Esophagus muscularis mucosa (tissue), 4 donors: Measurements from ENCODE around the gene PSAT1. TPM values are rescaled to one million over a fixed set of nuclear protein-coding genes. Genes with fewer than 3 reads are reported as not detected.

Experiments used
- DNase-seq: peaks from one replicate; pipeline ENCODE4 v3.0.0-alpha.2; 2017; ENCODE audit errors: extremely low spot score
- H3K27ac ChIP-seq, 4 donors: fragments of 200-600 bp; sonication (generic); replicated peaks in 1 of 4; 1 replicate in 3 of 4; 2 replicates in 1 of 4; pipeline ENCODE4 v1.5.1; 2016 to 2019; ENCODE audit warnings: mild to moderate bottlenecking in 1 of 4
- H3K27me3 ChIP-seq, 4 donors: fragments of 200-600 bp; sonication (generic); one replicate each; pipeline versions ENCODE4 v1.5.1 to v1.6.0; 2016 to 2019
- H3K36me3 ChIP-seq, 4 donors: fragments of 200-600 bp; sonication (generic); one replicate each; pipeline ENCODE4 v1.5.1; 2016 to 2019
- H3K4me1 ChIP-seq, 4 donors: fragments of 200-600 bp; sonication (generic); one replicate each; pipeline ENCODE4 v1.5.1; 2016 to 2019
- H3K4me3 ChIP-seq, 4 donors: fragments of 200-600 bp; sonication (generic); 1 replicate in 2 of 4; 2 replicates in 2 of 4; pipeline ENCODE4 v1.5.1; 2016 to 2019; ENCODE audit warnings: mild to moderate bottlenecking in 4 of 4, moderate library complexity in 1 of 4
- H3K9me3 ChIP-seq, 4 donors: fragments of 200-600 bp; sonication (generic); 1 replicate in 3 of 4; 2 replicates in 1 of 4; pipeline ENCODE4 v1.5.1; 2016 to 2019
- CTCF ChIP-seq, 3 experiments: fragments of 200-600 bp in 2 of 3; fragments of 450-650 bp in 1 of 3; sonication (generic) in 2 of 3; IDR thresholded peaks; one replicate each; pipeline ENCODE4 v1.5.1; 2017 to 2019; ENCODE audit warnings: antibody characterized with exemption in 3 of 3, mild to moderate bottlenecking in 2 of 3, moderate library complexity in 1 of 3
- EP300 ChIP-seq: sonication (generic); formaldehyde crosslinking; IDR thresholded peaks from one replicate; pipeline ENCODE4 v1.6.1; 2017; ENCODE audit warnings: antibody characterized with exemption
- POLR2A ChIP-seq: fragments of 450-650 bp; IDR thresholded peaks from one replicate; pipeline ENCODE4 v1.6.1; 2017; ENCODE audit warnings: antibody characterized with exemption, moderate library complexity, mild to moderate bottlenecking, low read depth
- POLR2AphosphoS5 ChIP-seq, 2 donors: sonication (generic); formaldehyde crosslinking; IDR thresholded peaks; one replicate each; pipeline ENCODE4 v1.6.1; 2017; ENCODE audit warnings: antibody characterized with exemption in 2 of 2
- WGBS: methylation state at CpG from one replicate; pipeline ENCODE4 v1.1.5; 2018; 5-methylcytosine and 5-hydroxymethylcytosine counted together
- intact Hi-C: fragments of 100-400 bp; cut with DNase I; formaldehyde crosslinking; loops from one replicate; pipeline ENCODE4 v1.15.1; 2023
- total RNA-seq, 4 donors: library from RNA; depleted of rRNA; stranded (reverse); fragments of >200 nt; gene quantifications; one replicate each; pipeline versions ENCODE4 v1.1.0 to v1.2.1, GENCODE V29; 2016

PSAT1 gene
- total RNA-seq, 4 donors from 2014 or later, result 1.7 to 4.6 (median 2.5) TPM

GRCh38 chr9:78354324-78354973 is 57.5 kb downstream of the PSAT1 start:
- Histone ChIP-seq H3K27ac (no peak overlapping the region), H3K4me1 (no peaks in the 10 kb centered on the region), H3K36me3 (no peaks in the 10 kb centered on the region), H3K9me3 (no peaks in the 10 kb centered on the region), H3K27me3 (no peaks in the 10 kb centered on the region), H3K4me3 (no peak overlapping the region)
- no peak for DNase-seq
- TF ChIP-seq POLR2A (no peak), CTCF (IDR thresholded peaks at IDR 0.05) (no peak), POLR2AphosphoS5 (IDR thresholded peaks at IDR 0.05) (no peak), EP300 (no peak)
- intact Hi-C loops, result no loop called here

GRCh38 chr9:78354989-78355388 is 58.1 kb downstream of the PSAT1 start:
- no peaks in the 10 kb centered on the region for H3K27me3 ChIP-seq
- no peaks in the 10 kb centered on the region for H3K9me3 ChIP-seq
- 82% methylated on average over 3 of the region's 3 CpGs for WGBS
- DNase-seq, result no peak
- H3K4me1 ChIP-seq, result no peaks in the 10 kb centered on the region
- no peaks in the 10 kb centered on the region for H3K36me3 ChIP-seq
- no peak overlapping the region for H3K27ac ChIP-seq
- H3K4me3 ChIP-seq, result no peak overlapping the region
- TF ChIP-seq EP300, result no peak
- TF ChIP-seq POLR2A, result no peak
- no peak for TF ChIP-seq CTCF (IDR thresholded peaks at IDR 0.05)
- no peak for TF ChIP-seq POLR2AphosphoS5 (IDR thresholded peaks at IDR 0.05)
- intact Hi-C loops, result no loop called here

- WGBS, result 71% methylated on average over 4 of the region's 4 CpGs
- DNase-seq, result no peak
- Histone ChIP-seq H3K27ac (no peak overlapping the region), H3K9me3 (no peaks in the 10 kb centered on the region), H3K36me3 (no peaks in the 10 kb centered on the region), H3K4me1 (no peaks in the 10 kb centered on the region), H3K27me3 (no peaks in the 10 kb centered on the region), H3K4me3 (no peak overlapping the region)
- intact Hi-C loops, result no loop called here
- TF ChIP-seq POLR2AphosphoS5 (IDR thresholded peaks at IDR 0.05) (no peak), EP300 (no peak), CTCF (IDR thresholded peaks at IDR 0.05) (no peak)
These were observed 59.7 kb downstream of the PSAT1 start for GRCh38 chr9:78356634-78357033.

- Histone ChIP-seq H3K27ac (no peak overlapping the region), H3K36me3 (no peaks in the 10 kb centered on the region), H3K27me3 (no peaks in the 10 kb centered on the region), H3K9me3 (no peaks in the 10 kb centered on the region), H3K4me3 (no peak overlapping the region), H3K4me1 (no peaks in the 10 kb centered on the region)
- no peak for DNase-seq
- 94% methylated on average over 6 of the region's 23 CpGs for WGBS
- TF ChIP-seq CTCF (IDR thresholded peaks at IDR 0.05), result no peak
- no peak for TF ChIP-seq EP300
- no peak for TF ChIP-seq POLR2A
- TF ChIP-seq POLR2AphosphoS5 (IDR thresholded peaks at IDR 0.05), result no peak
- intact Hi-C loops, result no loop called here
These were observed 60.4 kb downstream of the PSAT1 start for GRCh38 chr9:78357165-78357873.
